GM21423 (cell line): ENCODE data around the gene SLC29A3.

Experiments used
- ATAC-seq: cut with Tn5 transposase; IDR thresholded peaks from one replicate; pipeline ENCODE4 v1.9.1; 2021; ENCODE audit warnings: mild to moderate bottlenecking, moderate library complexity; ENCODE audit not compliant: unreplicated experiment

SLC29A3 gene

GRCh38 chr10:71299071-71299785 lies 19.8 kb upstream of the SLC29A3 start:
- ATAC-seq = no peak

- no peak for ATAC-seq
These were observed 18.3 kb upstream of the SLC29A3 start for GRCh38 chr10:71300555-71301370.

GRCh38 chr10:71301371-71301916 lies 17.6 kb upstream of the SLC29A3 start:
- no peak for ATAC-seq

- no peak for ATAC-seq
These were observed 16.6 kb upstream of the SLC29A3 start for GRCh38 chr10:71302451-71302850.

- no peak for ATAC-seq
These were observed 16.0 kb upstream of the SLC29A3 start for GRCh38 chr10:71302874-71303568.

- ATAC-seq = no peak
These were observed 15.5 kb upstream of the SLC29A3 start for GRCh38 chr10:71303569-71303907.

- no peak for ATAC-seq
These were observed 14.1 kb upstream of the SLC29A3 start for GRCh38 chr10:71304914-71305313.

- no peak for ATAC-seq
These were observed 12.1 kb upstream of the SLC29A3 start for GRCh38 chr10:71306979-71307378.

GRCh38 chr10:71307469-71308085 lies 11.5 kb upstream of the SLC29A3 start:
- no peak for ATAC-seq

GRCh38 chr10:71308244-71308643 lies 10.8 kb upstream of the SLC29A3 start:
- ATAC-seq = no peak

GRCh38 chr10:71308985-71309384 lies 10.1 kb upstream of the SLC29A3 start:
- no peak for ATAC-seq

GRCh38 chr10:71309919-71310318 lies 9.1 kb upstream of the SLC29A3 start:
- no peak for ATAC-seq

- no peak for ATAC-seq
These were observed 6.8 kb upstream of the SLC29A3 start for GRCh38 chr10:71312220-71312619.

- no peak for ATAC-seq
These were observed 6.0 kb upstream of the SLC29A3 start for GRCh38 chr10:71312811-71313789.

GRCh38 chr10:71314028-71314693 lies 4.9 kb upstream of the SLC29A3 start:
- no peak for ATAC-seq

GRCh38 chr10:71314694-71315225 lies 4.3 kb upstream of the SLC29A3 start:
- ATAC-seq = no peak

GRCh38 chr10:71316056-71316785 lies 2.8 kb upstream of the SLC29A3 start:
- no peak for ATAC-seq

GRCh38 chr10:71316786-71317160 lies 2.3 kb upstream of the SLC29A3 start:
- ATAC-seq = no peak
